ENCODE data around the gene RNF32. TPM values are rescaled to one million over a fixed set of nuclear protein-coding genes. Genes with fewer than 3 reads are reported as not detected.

Gene RNF32
- total RNA-seq, 1 experiment from 2014 or later, result 0.61 TPM

DNA sequence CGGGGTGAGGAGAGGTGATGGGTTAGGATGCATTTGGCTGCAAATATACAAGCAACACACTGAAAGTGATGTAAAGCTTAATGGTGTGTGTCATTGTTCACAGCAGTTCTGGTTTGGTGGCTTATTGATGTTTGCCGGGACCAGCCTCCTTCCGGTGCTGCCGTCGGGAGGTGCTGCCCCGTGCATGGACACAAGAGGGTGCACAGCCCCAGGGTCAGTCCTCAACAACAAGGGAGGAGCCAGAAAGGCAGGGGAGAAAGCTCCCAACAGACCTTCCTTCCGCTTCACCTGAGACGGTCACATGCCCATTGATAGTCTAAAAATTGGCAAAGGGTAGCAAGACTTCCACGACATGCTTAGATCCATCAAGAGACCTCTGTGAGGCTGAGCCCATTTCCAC, 9.5 kb downstream of the RNF32 start:
- Mint-ChIP-seq H3K9me3 (peaks cover 28% of the 10 kb centered on the region), H3K27ac (no peak overlapping the region), H3K4me3 (no peak overlapping the region), H3K4me1 (peaks cover 14% of the 10 kb centered on the region), H3K27me3 (ENCODE audit: low read depth) (no peaks in the 10 kb centered on the region), H3K36me3 (peaks cover 6% of the 10 kb centered on the region)
- DNase-seq (ENCODE audit: low spot score) (peak; percentile 68), ATAC-seq (peak; percentile 96)
- TF ChIP-seq TEAD4 (CRISPR knock-in tag; IDR thresholded peaks at IDR 0.05) (no peak), EMX1 (CRISPR knock-in tag; IDR thresholded peaks at IDR 0.05) (no peak), ELF4 (CRISPR knock-in tag; IDR thresholded peaks at IDR 0.05; ENCODE audit: low read depth) (no peak), ETV6 (CRISPR knock-in tag; IDR thresholded peaks at IDR 0.05) (no peak), ZNF232 (CRISPR knock-in tag; IDR thresholded peaks at IDR 0.05) (no peak), USF2 (CRISPR knock-in tag; IDR thresholded peaks at IDR 0.05) (peak; percentile 74), JAZF1 (CRISPR knock-in tag; IDR thresholded peaks at IDR 0.05) (no peak), ZNF425 (CRISPR knock-in tag; conservative IDR thresholded peaks at IDR 0.05) (no peak), ATF2 (CRISPR knock-in tag; IDR thresholded peaks at IDR 0.05; ENCODE audit: borderline replicate concordance, low read depth) (no peak), ATF1 (CRISPR knock-in tag; IDR thresholded peaks at IDR 0.05) (no peak)
- TF ChIP-seq, protein P1, sequence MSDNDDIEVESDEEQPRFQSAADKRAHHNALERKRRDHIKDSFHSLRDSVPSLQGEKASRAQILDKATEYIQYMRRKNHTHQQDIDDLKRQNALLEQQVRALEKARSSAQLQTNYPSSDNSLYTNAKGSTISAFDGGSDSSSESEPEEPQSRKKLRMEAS (CRISPR knock-in tag; IDR thresholded peaks at IDR 0.05), result no peak
- TF ChIP-seq, protein P2, sequence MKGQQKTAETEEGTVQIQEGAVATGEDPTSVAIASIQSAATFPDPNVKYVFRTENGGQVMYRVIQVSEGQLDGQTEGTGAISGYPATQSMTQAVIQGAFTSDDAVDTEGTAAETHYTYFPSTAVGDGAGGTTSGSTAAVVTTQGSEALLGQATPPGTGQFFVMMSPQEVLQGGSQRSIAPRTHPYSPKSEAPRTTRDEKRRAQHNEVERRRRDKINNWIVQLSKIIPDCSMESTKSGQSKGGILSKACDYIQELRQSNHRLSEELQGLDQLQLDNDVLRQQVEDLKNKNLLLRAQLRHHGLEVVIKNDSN (CRISPR knock-in tag; IDR thresholded peaks at IDR 0.05), result 0 out of 2 replicates have a peak, but pooled peaks have one; percentile 33
- TF ChIP-seq, protein P3, sequence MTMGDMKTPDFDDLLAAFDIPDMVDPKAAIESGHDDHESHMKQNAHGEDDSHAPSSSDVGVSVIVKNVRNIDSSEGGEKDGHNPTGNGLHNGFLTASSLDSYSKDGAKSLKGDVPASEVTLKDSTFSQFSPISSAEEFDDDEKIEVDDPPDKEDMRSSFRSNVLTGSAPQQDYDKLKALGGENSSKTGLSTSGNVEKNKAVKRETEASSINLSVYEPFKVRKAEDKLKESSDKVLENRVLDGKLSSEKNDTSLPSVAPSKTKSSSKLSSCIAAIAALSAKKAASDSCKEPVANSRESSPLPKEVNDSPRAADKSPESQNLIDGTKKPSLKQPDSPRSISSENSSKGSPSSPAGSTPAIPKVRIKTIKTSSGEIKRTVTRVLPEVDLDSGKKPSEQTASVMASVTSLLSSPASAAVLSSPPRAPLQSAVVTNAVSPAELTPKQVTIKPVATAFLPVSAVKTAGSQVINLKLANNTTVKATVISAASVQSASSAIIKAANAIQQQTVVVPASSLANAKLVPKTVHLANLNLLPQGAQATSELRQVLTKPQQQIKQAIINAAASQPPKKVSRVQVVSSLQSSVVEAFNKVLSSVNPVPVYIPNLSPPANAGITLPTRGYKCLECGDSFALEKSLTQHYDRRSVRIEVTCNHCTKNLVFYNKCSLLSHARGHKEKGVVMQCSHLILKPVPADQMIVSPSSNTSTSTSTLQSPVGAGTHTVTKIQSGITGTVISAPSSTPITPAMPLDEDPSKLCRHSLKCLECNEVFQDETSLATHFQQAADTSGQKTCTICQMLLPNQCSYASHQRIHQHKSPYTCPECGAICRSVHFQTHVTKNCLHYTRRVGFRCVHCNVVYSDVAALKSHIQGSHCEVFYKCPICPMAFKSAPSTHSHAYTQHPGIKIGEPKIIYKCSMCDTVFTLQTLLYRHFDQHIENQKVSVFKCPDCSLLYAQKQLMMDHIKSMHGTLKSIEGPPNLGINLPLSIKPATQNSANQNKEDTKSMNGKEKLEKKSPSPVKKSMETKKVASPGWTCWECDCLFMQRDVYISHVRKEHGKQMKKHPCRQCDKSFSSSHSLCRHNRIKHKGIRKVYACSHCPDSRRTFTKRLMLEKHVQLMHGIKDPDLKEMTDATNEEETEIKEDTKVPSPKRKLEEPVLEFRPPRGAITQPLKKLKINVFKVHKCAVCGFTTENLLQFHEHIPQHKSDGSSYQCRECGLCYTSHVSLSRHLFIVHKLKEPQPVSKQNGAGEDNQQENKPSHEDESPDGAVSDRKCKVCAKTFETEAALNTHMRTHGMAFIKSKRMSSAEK (CRISPR knock-in tag; IDR thresholded peaks at IDR 0.05; ENCODE audit: borderline replicate concordance), result no peak
- TF ChIP-seq, protein P4, sequence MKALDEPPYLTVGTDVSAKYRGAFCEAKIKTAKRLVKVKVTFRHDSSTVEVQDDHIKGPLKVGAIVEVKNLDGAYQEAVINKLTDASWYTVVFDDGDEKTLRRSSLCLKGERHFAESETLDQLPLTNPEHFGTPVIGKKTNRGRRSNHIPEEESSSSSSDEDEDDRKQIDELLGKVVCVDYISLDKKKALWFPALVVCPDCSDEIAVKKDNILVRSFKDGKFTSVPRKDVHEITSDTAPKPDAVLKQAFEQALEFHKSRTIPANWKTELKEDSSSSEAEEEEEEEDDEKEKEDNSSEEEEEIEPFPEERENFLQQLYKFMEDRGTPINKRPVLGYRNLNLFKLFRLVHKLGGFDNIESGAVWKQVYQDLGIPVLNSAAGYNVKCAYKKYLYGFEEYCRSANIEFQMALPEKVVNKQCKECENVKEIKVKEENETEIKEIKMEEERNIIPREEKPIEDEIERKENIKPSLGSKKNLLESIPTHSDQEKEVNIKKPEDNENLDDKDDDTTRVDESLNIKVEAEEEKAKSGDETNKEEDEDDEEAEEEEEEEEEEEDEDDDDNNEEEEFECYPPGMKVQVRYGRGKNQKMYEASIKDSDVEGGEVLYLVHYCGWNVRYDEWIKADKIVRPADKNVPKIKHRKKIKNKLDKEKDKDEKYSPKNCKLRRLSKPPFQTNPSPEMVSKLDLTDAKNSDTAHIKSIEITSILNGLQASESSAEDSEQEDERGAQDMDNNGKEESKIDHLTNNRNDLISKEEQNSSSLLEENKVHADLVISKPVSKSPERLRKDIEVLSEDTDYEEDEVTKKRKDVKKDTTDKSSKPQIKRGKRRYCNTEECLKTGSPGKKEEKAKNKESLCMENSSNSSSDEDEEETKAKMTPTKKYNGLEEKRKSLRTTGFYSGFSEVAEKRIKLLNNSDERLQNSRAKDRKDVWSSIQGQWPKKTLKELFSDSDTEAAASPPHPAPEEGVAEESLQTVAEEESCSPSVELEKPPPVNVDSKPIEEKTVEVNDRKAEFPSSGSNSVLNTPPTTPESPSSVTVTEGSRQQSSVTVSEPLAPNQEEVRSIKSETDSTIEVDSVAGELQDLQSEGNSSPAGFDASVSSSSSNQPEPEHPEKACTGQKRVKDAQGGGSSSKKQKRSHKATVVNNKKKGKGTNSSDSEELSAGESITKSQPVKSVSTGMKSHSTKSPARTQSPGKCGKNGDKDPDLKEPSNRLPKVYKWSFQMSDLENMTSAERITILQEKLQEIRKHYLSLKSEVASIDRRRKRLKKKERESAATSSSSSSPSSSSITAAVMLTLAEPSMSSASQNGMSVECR (CRISPR knock-in tag; IDR thresholded peaks at IDR 0.05; ENCODE audit: borderline replicate concordance), result no peak
- TF ChIP-seq, protein P5, sequence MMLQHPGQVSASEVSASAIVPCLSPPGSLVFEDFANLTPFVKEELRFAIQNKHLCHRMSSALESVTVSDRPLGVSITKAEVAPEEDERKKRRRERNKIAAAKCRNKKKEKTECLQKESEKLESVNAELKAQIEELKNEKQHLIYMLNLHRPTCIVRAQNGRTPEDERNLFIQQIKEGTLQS (CRISPR knock-in tag; conservative IDR thresholded peaks at IDR 0.05), result no peak
- TF ChIP-seq, protein P6, sequence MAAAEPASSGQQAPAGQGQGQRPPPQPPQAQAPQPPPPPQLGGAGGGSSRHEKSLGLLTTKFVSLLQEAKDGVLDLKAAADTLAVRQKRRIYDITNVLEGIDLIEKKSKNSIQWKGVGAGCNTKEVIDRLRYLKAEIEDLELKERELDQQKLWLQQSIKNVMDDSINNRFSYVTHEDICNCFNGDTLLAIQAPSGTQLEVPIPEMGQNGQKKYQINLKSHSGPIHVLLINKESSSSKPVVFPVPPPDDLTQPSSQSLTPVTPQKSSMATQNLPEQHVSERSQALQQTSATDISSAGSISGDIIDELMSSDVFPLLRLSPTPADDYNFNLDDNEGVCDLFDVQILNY (CRISPR knock-in tag; IDR thresholded peaks at IDR 0.05), result no peak
- TF ChIP-seq, protein P7, sequence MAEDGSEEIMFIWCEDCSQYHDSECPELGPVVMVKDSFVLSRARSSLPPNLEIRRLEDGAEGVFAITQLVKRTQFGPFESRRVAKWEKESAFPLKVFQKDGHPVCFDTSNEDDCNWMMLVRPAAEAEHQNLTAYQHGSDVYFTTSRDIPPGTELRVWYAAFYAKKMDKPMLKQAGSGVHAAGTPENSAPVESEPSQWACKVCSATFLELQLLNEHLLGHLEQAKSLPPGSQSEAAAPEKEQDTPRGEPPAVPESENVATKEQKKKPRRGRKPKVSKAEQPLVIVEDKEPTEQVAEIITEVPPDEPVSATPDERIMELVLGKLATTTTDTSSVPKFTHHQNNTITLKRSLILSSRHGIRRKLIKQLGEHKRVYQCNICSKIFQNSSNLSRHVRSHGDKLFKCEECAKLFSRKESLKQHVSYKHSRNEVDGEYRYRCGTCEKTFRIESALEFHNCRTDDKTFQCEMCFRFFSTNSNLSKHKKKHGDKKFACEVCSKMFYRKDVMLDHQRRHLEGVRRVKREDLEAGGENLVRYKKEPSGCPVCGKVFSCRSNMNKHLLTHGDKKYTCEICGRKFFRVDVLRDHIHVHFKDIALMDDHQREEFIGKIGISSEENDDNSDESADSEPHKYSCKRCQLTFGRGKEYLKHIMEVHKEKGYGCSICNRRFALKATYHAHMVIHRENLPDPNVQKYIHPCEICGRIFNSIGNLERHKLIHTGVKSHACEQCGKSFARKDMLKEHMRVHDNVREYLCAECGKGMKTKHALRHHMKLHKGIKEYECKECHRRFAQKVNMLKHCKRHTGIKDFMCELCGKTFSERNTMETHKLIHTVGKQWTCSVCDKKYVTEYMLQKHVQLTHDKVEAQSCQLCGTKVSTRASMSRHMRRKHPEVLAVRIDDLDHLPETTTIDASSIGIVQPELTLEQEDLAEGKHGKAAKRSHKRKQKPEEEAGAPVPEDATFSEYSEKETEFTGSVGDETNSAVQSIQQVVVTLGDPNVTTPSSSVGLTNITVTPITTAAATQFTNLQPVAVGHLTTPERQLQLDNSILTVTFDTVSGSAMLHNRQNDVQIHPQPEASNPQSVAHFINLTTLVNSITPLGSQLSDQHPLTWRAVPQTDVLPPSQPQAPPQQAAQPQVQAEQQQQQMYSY (CRISPR knock-in tag; IDR thresholded peaks at IDR 0.05), result no peak
- ChIA-PET POLR2A (no interaction called here), CTCF (interaction anchor here (0.6 to 1.8 kb wide), 18 partner anchors 9 to 178 kb away, joined by 3 to 14 read pairs (median 4); partner anchors contain the start of gene RNF32)

All from WTC11 (cell line).